Measurements from ENCODE around the gene EIPR1. TPM values are rescaled to one million over a fixed set of nuclear protein-coding genes. Genes with fewer than 3 reads are reported as not detected.

Gene EIPR1
- total RNA-seq, 2 donors from 2014 or later, result 34.5 to 35.1 TPM

- H3K27ac Mint-ChIP-seq, result no peak overlapping the region
- H3K36me3 Mint-ChIP-seq (ENCODE audit: insufficient read depth in 2 of 2), result peaks cover 1 to 2% of the 10 kb centered on the region in 2 donors
- no peak for DNase-seq
- no peaks in the 10 kb centered on the region for H3K27me3 Mint-ChIP-seq (ENCODE audit: low read depth)
- H3K4me3 Mint-ChIP-seq, result no peak overlapping the region
- H3K9me3 Mint-ChIP-seq, result no peaks in the 10 kb centered on the region
- H3K4me1 Mint-ChIP-seq (ENCODE audit: low read depth), result peaks cover 17% of the 10 kb centered on the region
- ATAC-seq (replicated peaks in 1 of 2), result no peak
Observed at GRCh38 chr2:3300224-3300995, 77.2 kb downstream of the EIPR1 start.

GRCh38 chr2:3299703-3300102, 77.9 kb downstream of the EIPR1 start:
- Mint-ChIP-seq H3K36me3 (ENCODE audit: insufficient read depth in 2 of 2) (peaks cover 1 to 2% of the 10 kb centered on the region in 2 donors), H3K9me3 (no peaks in the 10 kb centered on the region), H3K27ac (no peak overlapping the region), H3K27me3 (ENCODE audit: low read depth) (no peaks in the 10 kb centered on the region), H3K4me3 (no peak overlapping the region), H3K4me1 (ENCODE audit: low read depth) (peaks cover 17% of the 10 kb centered on the region)
- DNase-seq, result no peak
- no peak for ATAC-seq (replicated peaks in 1 of 2)

- Mint-ChIP-seq H3K27ac (no peak overlapping the region), H3K4me3 (no peak overlapping the region), H3K9me3 (no peaks in the 10 kb centered on the region), H3K4me1 (ENCODE audit: low read depth) (peaks cover 17% of the 10 kb centered on the region), H3K36me3 (ENCODE audit: insufficient read depth in 2 of 2) (peaks cover 1 to 2% of the 10 kb centered on the region in 2 donors), H3K27me3 (ENCODE audit: low read depth) (no peaks in the 10 kb centered on the region)
- DNase-seq, result no peak
- ATAC-seq (replicated peaks in 1 of 2), result no peak
Observed at GRCh38 chr2:3299130-3299529, 78.5 kb downstream of the EIPR1 start.

GRCh38 chr2:3298191-3298590, 79.4 kb downstream of the EIPR1 start:
- Mint-ChIP-seq H3K4me1 (ENCODE audit: low read depth) (peaks cover 7% of the 10 kb centered on the region), H3K27me3 (ENCODE audit: low read depth) (no peaks in the 10 kb centered on the region), H3K36me3 (ENCODE audit: insufficient read depth in 2 of 2) (peaks cover 1 to 2% of the 10 kb centered on the region in 2 donors), H3K27ac (no peak overlapping the region), H3K4me3 (no peak overlapping the region), H3K9me3 (no peaks in the 10 kb centered on the region)
- DNase-seq, result no peak
- ATAC-seq (replicated peaks in 1 of 2), result no peak

- DNase-seq (no peak), ATAC-seq (replicated peaks in 1 of 2) (no peak)
- no peak overlapping the region for H3K27ac Mint-ChIP-seq
- no peaks in the 10 kb centered on the region for H3K27me3 Mint-ChIP-seq (ENCODE audit: low read depth)
- peaks cover 0 to 1% of the 10 kb centered on the region in 2 donors for H3K36me3 Mint-ChIP-seq (ENCODE audit: insufficient read depth in 2 of 2)
- H3K4me1 Mint-ChIP-seq (ENCODE audit: low read depth), result peaks cover under 1% of the 10 kb centered on the region
- H3K9me3 Mint-ChIP-seq, result no peaks in the 10 kb centered on the region
- H3K4me3 Mint-ChIP-seq, result no peak overlapping the region
Observed at GRCh38 chr2:3297523-3297922, 80.1 kb downstream of the EIPR1 start.

GRCh38 chr2:3296182-3296972, 81.2 kb downstream of the EIPR1 start:
- H3K4me1 Mint-ChIP-seq (ENCODE audit: low read depth), result no peaks in the 10 kb centered on the region
- H3K27ac Mint-ChIP-seq, result no peak overlapping the region
- no peak for ATAC-seq (replicated peaks in 1 of 2)
- no peaks in the 10 kb centered on the region for H3K9me3 Mint-ChIP-seq
- H3K36me3 Mint-ChIP-seq (ENCODE audit: insufficient read depth in 2 of 2), result peaks cover 0 to 1% of the 10 kb centered on the region in 2 donors
- no peaks in the 10 kb centered on the region for H3K27me3 Mint-ChIP-seq (ENCODE audit: low read depth)
- no peak for DNase-seq
- no peak overlapping the region for H3K4me3 Mint-ChIP-seq

GRCh38 chr2:3294493-3294892, 83.1 kb downstream of the EIPR1 start:
- no peak for DNase-seq
- no peaks in the 10 kb centered on the region for H3K4me1 Mint-ChIP-seq (ENCODE audit: low read depth)
- no peak overlapping the region for H3K27ac Mint-ChIP-seq
- no peaks in the 10 kb centered on the region for H3K27me3 Mint-ChIP-seq (ENCODE audit: low read depth)
- no peak overlapping the region for H3K4me3 Mint-ChIP-seq
- H3K9me3 Mint-ChIP-seq, result no peaks in the 10 kb centered on the region
- peaks cover 3% of the 10 kb centered on the region in 2 donors for H3K36me3 Mint-ChIP-seq (ENCODE audit: insufficient read depth in 2 of 2)
- no peak for ATAC-seq (replicated peaks in 1 of 2)

- Mint-ChIP-seq H3K4me3 (no peak overlapping the region), H3K27me3 (ENCODE audit: low read depth) (no peaks in the 10 kb centered on the region), H3K9me3 (no peaks in the 10 kb centered on the region), H3K4me1 (ENCODE audit: low read depth) (no peaks in the 10 kb centered on the region), H3K36me3 (ENCODE audit: insufficient read depth in 2 of 2) (peaks cover 3 to 4% of the 10 kb centered on the region in 2 donors), H3K27ac (no peak overlapping the region)
- DNase-seq (no peak), ATAC-seq (replicated peaks in 1 of 2) (no peak)
Observed at GRCh38 chr2:3294069-3294468, 83.5 kb downstream of the EIPR1 start.

- Mint-ChIP-seq H3K27me3 (ENCODE audit: low read depth) (no peaks in the 10 kb centered on the region), H3K4me1 (ENCODE audit: low read depth) (no peaks in the 10 kb centered on the region), H3K4me3 (no peak overlapping the region), H3K27ac (no peak overlapping the region), H3K36me3 (ENCODE audit: insufficient read depth in 2 of 2) (peaks cover 2 to 7% of the 10 kb centered on the region in 2 donors), H3K9me3 (no peaks in the 10 kb centered on the region)
- DNase-seq (no peak), ATAC-seq (replicated peaks in 1 of 2) (no peak)
Observed at GRCh38 chr2:3293221-3293620, 84.4 kb downstream of the EIPR1 start.

- no peak overlapping the region for H3K27ac Mint-ChIP-seq
- DNase-seq, result no peak
- ATAC-seq (replicated peaks in 1 of 2), result no peak
- H3K9me3 Mint-ChIP-seq, result peaks cover 2 to 3% of the 10 kb centered on the region in 2 donors
- no peaks in the 10 kb centered on the region for H3K27me3 Mint-ChIP-seq (ENCODE audit: low read depth)
- H3K4me1 Mint-ChIP-seq (ENCODE audit: low read depth), result peaks cover 2% of the 10 kb centered on the region
- no peak overlapping the region for H3K4me3 Mint-ChIP-seq
- H3K36me3 Mint-ChIP-seq (ENCODE audit: insufficient read depth in 2 of 2), result peaks cover 2 to 8% of the 10 kb centered on the region in 2 donors
Observed at GRCh38 chr2:3292416-3292815, 85.2 kb downstream of the EIPR1 start.

- ATAC-seq (replicated peaks in 1 of 2) (no peak), DNase-seq (no peak)
- Mint-ChIP-seq H3K27me3 (ENCODE audit: low read depth) (no peaks in the 10 kb centered on the region), H3K36me3 (ENCODE audit: insufficient read depth in 2 of 2) (peaks cover 5 to 8% of the 10 kb centered on the region in 2 donors), H3K9me3 (peaks cover 6% of the 10 kb centered on the region in 2 donors), H3K4me1 (ENCODE audit: low read depth) (peaks cover 7% of the 10 kb centered on the region), H3K4me3 (no peak overlapping the region), H3K27ac (no peak overlapping the region)
Observed at GRCh38 chr2:3291750-3292149, 85.9 kb downstream of the EIPR1 start.

- Mint-ChIP-seq H3K27ac (no peak overlapping the region), H3K36me3 (ENCODE audit: insufficient read depth in 2 of 2) (peaks cover 5 to 8% of the 10 kb centered on the region in 2 donors), H3K27me3 (ENCODE audit: low read depth) (no peaks in the 10 kb centered on the region), H3K9me3 (peaks cover 6% of the 10 kb centered on the region in 2 donors), H3K4me1 (ENCODE audit: low read depth) (peaks cover 7% of the 10 kb centered on the region), H3K4me3 (no peak overlapping the region)
- no peak for DNase-seq
- no peak for ATAC-seq (replicated peaks in 1 of 2)
Observed at GRCh38 chr2:3291113-3291512, 86.5 kb downstream of the EIPR1 start.

- Mint-ChIP-seq H3K36me3 (ENCODE audit: insufficient read depth in 2 of 2) (peaks cover 5 to 8% of the 10 kb centered on the region in 2 donors), H3K27me3 (ENCODE audit: low read depth) (no peaks in the 10 kb centered on the region), H3K9me3 (peaks cover 6% of the 10 kb centered on the region in 2 donors), H3K4me1 (ENCODE audit: low read depth) (peaks cover 7% of the 10 kb centered on the region), H3K4me3 (no peak overlapping the region), H3K27ac (no peak overlapping the region)
- ATAC-seq (replicated peaks in 1 of 2) (no peak), DNase-seq (no peak)
Observed at GRCh38 chr2:3290655-3291054, 87.0 kb downstream of the EIPR1 start.
